NB4 (cell line): ENCODE results near the gene PAX6.

ENCODE experiments used
- DNase-seq: peaks from one replicate; pipeline ENCODE4 v3.0.0; 2010; ENCODE audit warnings: low read depth
- H3K4me3 ChIP-seq: one replicate; pipeline ENCODE4 v1.5.1; 2011; ENCODE audit warnings: mild to moderate bottlenecking, low read depth, low read length, moderate library complexity
- CTCF ChIP-seq: IDR thresholded peaks from one replicate; pipeline ENCODE4 v1.5.1; 2012; ENCODE audit warnings: low read depth, low read length
- MAX ChIP-seq: IDR thresholded peaks from 2 replicates; pipeline ENCODE4 v1.6.1; 2011; ENCODE audit warnings: low read depth, low read length
- MYC ChIP-seq: IDR thresholded peaks from 2 replicates; pipeline ENCODE4 v1.6.1; 2011; ENCODE audit warnings: low read depth, low read length
- POLR2A ChIP-seq: IDR thresholded peaks from 2 replicates; pipeline ENCODE4 v1.6.1; 2011; ENCODE audit warnings: mild to moderate bottlenecking; ENCODE audit not compliant: insufficient read length; ENCODE audit errors: extremely low read depth

Gene PAX6

DNA sequence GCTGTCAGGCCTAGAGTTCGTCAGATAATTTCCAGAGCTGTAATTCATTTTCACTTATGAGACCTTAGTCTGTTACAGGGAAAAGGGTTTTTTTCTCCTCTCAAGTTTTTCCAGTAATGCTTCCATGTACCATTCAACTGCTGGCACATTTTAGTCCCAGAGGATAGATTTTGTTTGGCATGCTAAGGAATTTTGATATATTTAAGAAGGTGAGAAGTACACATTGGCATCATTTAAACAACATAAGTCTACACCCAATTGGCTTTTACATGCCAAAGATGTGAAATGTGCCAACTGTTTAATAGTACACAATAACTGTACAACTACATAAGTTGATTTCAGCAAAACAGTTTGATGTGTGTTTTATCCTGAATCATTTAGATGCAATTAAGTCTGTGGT is 71.0 kb downstream of the PAX6 start:
- no peak for DNase-seq
- H3K4me3 ChIP-seq, result no peak overlapping the region
- TF ChIP-seq CTCF (no peak), MAX (no peak), MYC (no peak), POLR2A (no peak)
